Suprapubic skin (tissue), 3 donors: Measurements from ENCODE around the gene PRDX5.

Experiments
- CTCF ChIP-seq, 2 donors: fragments of 200-600 bp in 1 of 2; fragments of 450-650 bp in 1 of 2; sonication (generic) in 1 of 2; IDR thresholded peaks; one replicate each; pipeline ENCODE4 v1.5.1; 2016 to 2019; ENCODE audit warnings: antibody characterized with exemption in 2 of 2, mild to moderate bottlenecking in 1 of 2, moderate library complexity in 1 of 2
- POLR2A ChIP-seq, 2 donors: fragments of 450-650 bp; IDR thresholded peaks; one replicate each; pipeline ENCODE4 v1.6.1; 2017; ENCODE audit warnings: antibody characterized with exemption in 2 of 2, mild to moderate bottlenecking in 2 of 2, moderate library complexity in 2 of 2

- TF ChIP-seq CTCF (IDR thresholded peaks at IDR 0.05) (no peak), POLR2A (IDR thresholded peaks at IDR 0.05) (no peak)
These were observed 35.2 kb downstream of the PRDX5 start for GRCh38 chr11:64352995-64353714.
